A673 (cell line): ENCODE measurements around the gene COX7B. TPM values are rescaled to one million over a fixed set of nuclear protein-coding genes. Genes with fewer than 3 reads are reported as not detected.

Experiments
- BruUV-seq: library from RNA; stranded (reverse); fragments of 400-500 nt; replicated peaks from 2 replicates; lab custom pipeline; 2021; lab: Mats Ljungman, UMichigan
- CTCF ChIA-PET: fragments of 300-600 bp; sonication (Branson Sonifier 250); formaldehyde crosslinking; loops from one replicate; lab custom pipeline; 2022; ENCODE audit warnings: antibody characterized with exemption; lab: Charles Lee
- POLR2A ChIA-PET: fragments of 300-600 bp; sonication (Branson Sonifier 250); formaldehyde crosslinking; loops from one replicate; lab custom pipeline; 2022; ENCODE audit warnings: antibody characterized with exemption; ENCODE audit not compliant: low non-redundant PET; lab: Charles Lee
- DNase-seq: peaks from one replicate; pipeline ENCODE4 v3.0.0-alpha.2; 2015; ENCODE audit warnings: low spot score
- H3K27ac ChIP-seq: fragments of 200-600 bp; sonication (generic); 2 replicates; pipeline ENCODE4 v1.5.1; 2016; ENCODE audit warnings: mixed run types, low read depth, mild to moderate bottlenecking, mixed read lengths, antibody characterized with exemption, low read length; ENCODE audit not compliant: poor library complexity, severe bottlenecking
- H3K27me3 ChIP-seq: fragments of 200-600 bp; sonication (generic); replicated peaks from 2 replicates; pipeline ENCODE4 v1.6.1; 2017; ENCODE audit warnings: mixed run types, low read depth, mild to moderate bottlenecking, mixed read lengths, antibody characterized with exemption, low read length; ENCODE audit not compliant: insufficient read depth, poor library complexity
- H3K36me3 ChIP-seq: fragments of 200-600 bp; sonication (generic); 2 replicates; pipeline ENCODE4 v1.6.1; 2016; ENCODE audit warnings: mixed run types, mild to moderate bottlenecking, mixed read lengths, antibody characterized with exemption, low read length; ENCODE audit not compliant: insufficient read depth, poor library complexity, severe bottlenecking
- H3K4me1 ChIP-seq: fragments of 200-600 bp; sonication (generic); 2 replicates; pipeline ENCODE4 v1.6.1; 2017; ENCODE audit warnings: mixed run types, mild to moderate bottlenecking, mixed read lengths, antibody characterized with exemption, low read length; ENCODE audit not compliant: insufficient read depth, poor library complexity, severe bottlenecking
- H3K4me3 ChIP-seq: fragments of 200-600 bp; sonication (generic); 2 replicates; pipeline ENCODE4 v1.5.1; 2016; ENCODE audit warnings: low read depth, mixed run types, mild to moderate bottlenecking, mixed read lengths, low read length; ENCODE audit not compliant: poor library complexity, severe bottlenecking
- H3K9me3 ChIP-seq: fragments of 200-600 bp; sonication (generic); 2 replicates; pipeline ENCODE4 v1.6.1; 2016; ENCODE audit warnings: mixed run types, low read depth, mild to moderate bottlenecking, mixed read lengths, antibody characterized with exemption, low read length; ENCODE audit not compliant: poor library complexity, severe bottlenecking
- EZH2 ChIP-seq: fragments of 200-600 bp; sonication (generic); IDR thresholded peaks from 2 replicates; pipeline ENCODE4 v1.6.1; 2017; ENCODE audit warnings: borderline replicate concordance, low read depth, mild to moderate bottlenecking, mixed read lengths, antibody characterized with exemption, low read length; ENCODE audit not compliant: poor library complexity, severe bottlenecking
- intact Hi-C: fragments of 100-400 bp; cut with micrococcal nuclease; formaldehyde crosslinking; loops from one replicate; pipeline ENCODE4 v1.10.0; 2022; ENCODE audit not compliant: unreplicated experiment
- total RNA-seq: library from RNA; stranded (reverse); gene quantifications from 2 replicates; pipeline ENCODE4 v1.2.3, GENCODE V29; 2021
- TF ChIP-seq, protein P1 (sequence below): fragments of 300-800, 200-600 bp; sonication (generic); conservative IDR thresholded peaks from 2 replicates; pipeline ENCODE4 v1.5.1; 2017; ENCODE audit warnings: low read depth, mild to moderate bottlenecking, antibody characterized with exemption, low read length, moderate library complexity, mixed read lengths

The COX7B gene
- total RNA-seq, 1 experiment from 2014 or later, result 432 TPM

DNA sequence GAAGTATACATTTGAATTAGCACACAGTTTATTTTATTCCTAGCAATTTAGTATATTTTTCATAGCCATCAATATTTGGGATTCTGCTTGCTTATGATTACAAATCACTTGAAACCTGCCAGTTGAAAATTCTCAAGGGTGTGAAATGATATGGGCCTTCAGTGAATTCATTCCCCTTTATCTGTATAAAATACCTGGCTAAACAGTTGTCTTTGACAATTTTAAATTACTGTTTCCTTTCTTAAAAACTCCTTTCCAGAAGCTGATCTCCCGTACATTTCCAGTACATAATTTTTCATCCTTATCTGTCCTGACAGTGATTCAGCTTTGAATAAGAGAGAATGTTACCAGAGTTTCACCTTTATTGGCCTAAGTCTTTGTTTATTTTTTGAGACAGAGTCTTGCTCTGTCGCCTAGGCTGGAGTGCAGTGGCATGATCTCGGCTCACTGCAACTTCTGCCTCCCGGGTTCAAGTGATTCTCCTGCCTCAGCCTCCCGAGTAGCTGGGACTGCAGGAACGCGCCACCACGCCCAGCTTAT lies 25.1 kb downstream of the COX7B start:
- Histone ChIP-seq H3K27ac (no peak overlapping the region), H3K36me3 (no peaks in the 10 kb centered on the region), H3K9me3 (no peaks in the 10 kb centered on the region), H3K4me1 (no peaks in the 10 kb centered on the region), H3K4me3 (no peak overlapping the region), H3K27me3 (no peaks in the 10 kb centered on the region)
- DNase-seq, result no peak
- TF ChIP-seq, protein P1, sequence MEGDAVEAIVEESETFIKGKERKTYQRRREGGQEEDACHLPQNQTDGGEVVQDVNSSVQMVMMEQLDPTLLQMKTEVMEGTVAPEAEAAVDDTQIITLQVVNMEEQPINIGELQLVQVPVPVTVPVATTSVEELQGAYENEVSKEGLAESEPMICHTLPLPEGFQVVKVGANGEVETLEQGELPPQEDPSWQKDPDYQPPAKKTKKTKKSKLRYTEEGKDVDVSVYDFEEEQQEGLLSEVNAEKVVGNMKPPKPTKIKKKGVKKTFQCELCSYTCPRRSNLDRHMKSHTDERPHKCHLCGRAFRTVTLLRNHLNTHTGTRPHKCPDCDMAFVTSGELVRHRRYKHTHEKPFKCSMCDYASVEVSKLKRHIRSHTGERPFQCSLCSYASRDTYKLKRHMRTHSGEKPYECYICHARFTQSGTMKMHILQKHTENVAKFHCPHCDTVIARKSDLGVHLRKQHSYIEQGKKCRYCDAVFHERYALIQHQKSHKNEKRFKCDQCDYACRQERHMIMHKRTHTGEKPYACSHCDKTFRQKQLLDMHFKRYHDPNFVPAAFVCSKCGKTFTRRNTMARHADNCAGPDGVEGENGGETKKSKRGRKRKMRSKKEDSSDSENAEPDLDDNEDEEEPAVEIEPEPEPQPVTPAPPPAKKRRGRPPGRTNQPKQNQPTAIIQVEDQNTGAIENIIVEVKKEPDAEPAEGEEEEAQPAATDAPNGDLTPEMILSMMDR, result no peak
- no peak for TF ChIP-seq EZH2
- CTCF ChIA-PET, result no interaction called here
- intact Hi-C loops, result no loop called here
- BruUV-seq, result no TSS peak
- POLR2A ChIA-PET, result no interaction called here

DNA sequence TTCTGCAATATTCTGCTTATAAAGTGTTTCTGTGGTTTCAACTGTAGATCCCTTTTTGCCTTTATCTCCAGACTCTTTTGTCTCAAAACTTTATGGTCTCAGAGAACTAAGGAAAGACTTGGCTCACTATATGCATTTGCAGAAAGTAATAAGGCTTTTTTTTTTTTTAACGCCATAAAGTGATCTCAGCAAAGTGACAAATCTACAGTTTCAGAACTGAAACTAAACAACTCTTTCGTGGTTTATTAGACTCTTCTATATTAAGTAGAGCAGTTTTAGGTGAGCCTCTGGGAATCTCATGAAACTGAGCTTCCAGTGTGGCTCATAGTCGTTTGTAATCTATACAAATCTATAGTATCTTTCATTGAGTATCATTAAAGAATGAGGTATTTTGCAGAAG lies 26.5 kb downstream of the COX7B start:
- Histone ChIP-seq H3K36me3 (no peaks in the 10 kb centered on the region), H3K9me3 (no peaks in the 10 kb centered on the region), H3K4me3 (no peak overlapping the region), H3K4me1 (no peaks in the 10 kb centered on the region), H3K27me3 (no peaks in the 10 kb centered on the region), H3K27ac (no peak overlapping the region)
- ChIA-PET POLR2A (no interaction called here), CTCF (no interaction called here)
- no TSS peak for BruUV-seq
- DNase-seq, result no peak
- intact Hi-C loops, result no loop called here
- TF ChIP-seq EZH2, result no peak
- TF ChIP-seq, protein P1, result no peak

DNA sequence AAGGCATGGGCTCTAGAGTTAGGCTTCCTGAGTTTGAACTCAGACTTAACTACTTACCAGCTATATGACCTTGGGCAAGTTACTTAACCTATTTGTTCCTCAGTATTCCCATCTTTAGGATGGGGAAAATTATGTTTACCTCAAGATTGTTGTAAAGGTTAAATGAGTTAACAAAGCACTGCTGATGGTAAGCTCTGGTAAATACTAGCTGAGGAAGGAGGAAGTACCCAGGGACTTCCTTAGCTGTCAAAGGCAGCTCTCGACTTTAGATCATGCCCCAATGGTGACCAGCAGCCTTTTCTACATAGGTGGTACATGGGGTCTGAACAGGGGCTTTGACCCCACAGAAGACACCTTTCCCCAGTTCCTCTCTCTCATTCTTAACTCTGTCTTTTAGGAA lies 31.3 kb downstream of the COX7B start:
- intact Hi-C loops, result no loop called here
- H3K27me3 ChIP-seq, result no peaks in the 10 kb centered on the region
- ChIA-PET POLR2A (no interaction called here), CTCF (no interaction called here)
- H3K36me3 ChIP-seq, result no peaks in the 10 kb centered on the region
- DNase-seq, result no peak
- TF ChIP-seq, protein P1, result no peak
- TF ChIP-seq EZH2, result no peak
- no peak overlapping the region for H3K4me3 ChIP-seq
- no peaks in the 10 kb centered on the region for H3K9me3 ChIP-seq
- peaks cover 3% of the 10 kb centered on the region for H3K4me1 ChIP-seq
- H3K27ac ChIP-seq, result no peak overlapping the region
- no TSS peak for BruUV-seq
